H9 (cell line): ENCODE measurements around the gene HEMGN. TPM values are rescaled to one million over a fixed set of nuclear protein-coding genes. Genes with fewer than 3 reads are reported as not detected.
A peak's percentile ranks its signal among the peaks of the same experiment; 100 is the strongest.

ENCODE experiments used
- DNase-seq: peaks from one replicate; pipeline ENCODE4 v3.0.0-alpha.2; 2017
- H2AFZ ChIP-seq: one replicate; pipeline ENCODE4 v1.6.1; 2013; ENCODE audit warnings: mild to moderate bottlenecking, low read length, control low read depth, moderate library complexity
- H2AK5ac ChIP-seq: 2 replicates; pipeline ENCODE4 v1.6.1; 2013; ENCODE audit warnings: low read length, control low read depth, mixed read lengths; ENCODE audit not compliant: insufficient read length
- H2BK120ac ChIP-seq: one replicate; pipeline ENCODE4 v1.6.1; 2013; ENCODE audit warnings: low read depth, mild to moderate bottlenecking, low read length, control low read depth, inconsistent platforms; ENCODE audit not compliant: poor library complexity, severe bottlenecking
- H2BK12ac ChIP-seq: 2 replicates; pipeline ENCODE4 v1.6.1; 2013; ENCODE audit warnings: low read length, control low read depth, mixed read lengths, low read depth; ENCODE audit not compliant: insufficient read length
- H2BK15ac ChIP-seq: 2 replicates; pipeline ENCODE4 v1.6.1; 2013; ENCODE audit warnings: low read depth, low read length, control low read depth
- H2BK20ac ChIP-seq: one replicate; pipeline ENCODE4 v1.6.1; 2013; ENCODE audit warnings: low read depth, mild to moderate bottlenecking, low read length, control low read depth, inconsistent platforms; ENCODE audit not compliant: poor library complexity, severe bottlenecking
- H2BK5ac ChIP-seq: 2 replicates; pipeline ENCODE4 v1.6.1; 2013; ENCODE audit warnings: low read length, control low read depth, mixed read lengths; ENCODE audit not compliant: insufficient read length
- H3K14ac ChIP-seq: 2 replicates; pipeline ENCODE4 v1.6.1; 2013; ENCODE audit warnings: low read length, control low read depth; ENCODE audit not compliant: insufficient read depth
- H3K18ac ChIP-seq: 2 replicates; pipeline ENCODE4 v1.6.1; 2013; ENCODE audit warnings: low read depth, mild to moderate bottlenecking, mixed read lengths, low read length, control low read depth; ENCODE audit not compliant: insufficient read length
- H3K23ac ChIP-seq: 2 replicates; pipeline ENCODE4 v1.6.1; 2013; ENCODE audit warnings: low read length, control low read depth, mixed read lengths, low read depth; ENCODE audit not compliant: insufficient read length
- H3K23me2 ChIP-seq: 2 replicates; pipeline ENCODE4 v1.6.1; 2013; ENCODE audit warnings: low read depth, mild to moderate bottlenecking, mixed read lengths, low read length, control low read depth; ENCODE audit not compliant: insufficient read length, poor library complexity, severe bottlenecking
- H3K27ac ChIP-seq: 2 replicates; pipeline ENCODE4 v1.5.1; 2013; ENCODE audit warnings: low read length, control low read depth, mixed read lengths, low read depth; ENCODE audit not compliant: insufficient read length
- H3K27me3 ChIP-seq: 2 replicates; pipeline ENCODE4 v1.6.1; 2013; ENCODE audit warnings: low read length, control low read depth, inconsistent platforms; ENCODE audit not compliant: insufficient read depth
- H3K4ac ChIP-seq: 2 replicates; pipeline ENCODE4 v1.6.1; 2013; ENCODE audit warnings: low read depth, mild to moderate bottlenecking, control low read depth, inconsistent platforms, low read length, moderate library complexity
- H3K4me1 ChIP-seq: 2 replicates; pipeline ENCODE4 v1.6.1; 2013; ENCODE audit warnings: low read length, control low read depth, inconsistent platforms; ENCODE audit not compliant: insufficient read depth
- H3K4me2 ChIP-seq: 2 replicates; pipeline ENCODE4 v1.6.1; 2013; ENCODE audit warnings: low read length, control low read depth, mixed read lengths; ENCODE audit not compliant: insufficient read length, insufficient read depth
- H3K56ac ChIP-seq: 2 replicates; pipeline ENCODE4 v1.6.1; 2013; ENCODE audit warnings: low read depth, mild to moderate bottlenecking, mixed read lengths, low read length, control low read depth; ENCODE audit not compliant: insufficient read length
- H3K79me1 ChIP-seq: 2 replicates; pipeline ENCODE4 v1.6.1; 2013; ENCODE audit warnings: low read depth, mild to moderate bottlenecking, moderate library complexity, low read length, control low read depth, inconsistent platforms; ENCODE audit not compliant: insufficient read depth, poor library complexity, severe bottlenecking
- H3K79me2 ChIP-seq: 2 replicates; pipeline ENCODE4 v1.6.1; 2013; ENCODE audit warnings: low read length, control low read depth, inconsistent platforms; ENCODE audit not compliant: insufficient read depth
- H3K9ac ChIP-seq: 2 replicates; pipeline ENCODE4 v1.6.1; 2013; ENCODE audit warnings: low read length, control low read depth, mixed read lengths; ENCODE audit not compliant: insufficient read length; ENCODE audit errors: extremely low read depth
- H3K9me3 ChIP-seq: one replicate; pipeline ENCODE4 v1.6.1; 2013; ENCODE audit warnings: low read depth, low read length, inconsistent platforms; ENCODE audit not compliant: control insufficient read depth
- H3T11ph ChIP-seq: one replicate; pipeline ENCODE4 v1.6.1; 2013; ENCODE audit warnings: mild to moderate bottlenecking, low read length, control low read depth, inconsistent platforms
- H4K20me1 ChIP-seq: one replicate; pipeline ENCODE4 v1.6.1; 2013; ENCODE audit not compliant: control insufficient read depth, insufficient read length, insufficient read depth
- H4K5ac ChIP-seq: 2 replicates; pipeline ENCODE4 v1.6.1; 2013; ENCODE audit warnings: low read depth, mild to moderate bottlenecking, mixed read lengths, low read length, control low read depth; ENCODE audit not compliant: insufficient read length
- H4K8ac ChIP-seq: replicated peaks from 2 replicates; pipeline ENCODE4 v1.6.1; 2013; ENCODE audit warnings: low read length, control low read depth, mixed read lengths, low read depth; ENCODE audit not compliant: insufficient read length
- H4K91ac ChIP-seq: 2 replicates; pipeline ENCODE4 v1.6.1; 2013; ENCODE audit warnings: low read depth, mild to moderate bottlenecking, moderate library complexity, mixed read lengths, low read length, control low read depth; ENCODE audit not compliant: insufficient read length
- H3K27ac Mint-ChIP-seq, 3 experiments: 2 replicates in 2 of 3; 3 replicates in 1 of 3; pipeline ENCODE4 v1.8.0; 2020 to 2021; ENCODE audit warnings: mixed read lengths in 3 of 3, mild to moderate bottlenecking in 1 of 3, moderate library complexity in 1 of 3
- H3K27me3 Mint-ChIP-seq: 2 replicates; pipeline ENCODE4 v1.8.0; 2021; ENCODE audit warnings: low read depth, mild to moderate bottlenecking, moderate library complexity, mixed read lengths
- H3K36me3 Mint-ChIP-seq, 3 experiments: 2 replicates in 2 of 3; 3 replicates in 1 of 3; pipeline ENCODE4 v1.8.0; 2020 to 2021; ENCODE audit warnings: low read depth in 3 of 3, mixed read lengths in 3 of 3; ENCODE audit not compliant: insufficient read depth in 1 of 3
- H3K4me1 Mint-ChIP-seq, 2 experiments: 2 replicates each; pipeline ENCODE4 v1.8.0; 2020; ENCODE audit warnings: mixed read lengths in 2 of 2
- H3K4me3 Mint-ChIP-seq, 2 experiments: 2 replicates in 1 of 2; 3 replicates in 1 of 2; pipeline ENCODE4 v1.8.0; 2020 to 2021; ENCODE audit warnings: mild to moderate bottlenecking in 2 of 2, mixed read lengths in 2 of 2, moderate library complexity in 1 of 2
- H3K9me3 Mint-ChIP-seq, 2 experiments: 2 replicates in 1 of 2; 3 replicates in 1 of 2; pipeline ENCODE4 v1.8.0; 2020; ENCODE audit warnings: mild to moderate bottlenecking in 2 of 2, mixed read lengths in 2 of 2, moderate library complexity in 1 of 2
- CTCF ChIP-seq: fragments of 200-600 bp; sonication (generic); conservative IDR thresholded peaks from 3 replicates; pipeline ENCODE4 v1.8.0; 2021; ENCODE audit warnings: antibody characterized with exemption, mild to moderate bottlenecking
- WGBS: extraction: QIAGEN DNeasy Blood & Tissue Kit; methylation state at CpG from one replicate; pipeline ENCODE4 v1.1.7; 2013; ENCODE audit warnings: missing lambda C conversion rate, low lambda C conversion rate, mixed read lengths; ENCODE audit not compliant: insufficient read length; ENCODE audit errors: extremely low coverage; 5-methylcytosine and 5-hydroxymethylcytosine counted together
- total RNA-seq: library from RNA; stranded (reverse); gene quantifications from 2 replicates; pipeline ENCODE4 v1.2.1, GENCODE V29; 2021

The HEMGN gene
- total RNA-seq, 1 experiment from 2014 or later = not detected

GRCh38 chr9:97923529-97924108, 14.4 kb downstream of the HEMGN start:
- H3K79me2 ChIP-seq = no peaks in the 10 kb centered on the region
- H3K4ac ChIP-seq = no peak overlapping the region
- peaks cover 0 to 3% of the 10 kb centered on the region in 2 experiments; a peak in 2 of 5 replicates for H3K9me3 Mint-ChIP-seq
- H4K8ac ChIP-seq = no peak overlapping the region
- H2AK5ac ChIP-seq = no peak overlapping the region
- peaks cover 42% of the 10 kb centered on the region for H3K27me3 Mint-ChIP-seq
- H3K4me3 Mint-ChIP-seq = peak overlapping the region in 1 of 2 experiments; percentile 7; a peak in 1 of 5 replicates
- H3K9ac ChIP-seq = no peak overlapping the region
- H2BK15ac ChIP-seq = no peak overlapping the region
- DNase-seq = peak; percentile 52
- H3T11ph ChIP-seq = no peak overlapping the region
- H3K23me2 ChIP-seq = no peaks in the 10 kb centered on the region
- no peak overlapping the region for H2BK20ac ChIP-seq
- no peaks in the 10 kb centered on the region for H3K9me3 ChIP-seq
- WGBS = no CpG with 5 or more reads among the region's 8 CpGs
- no peak overlapping the region for H2BK5ac ChIP-seq
- no peak overlapping the region for H3K4me2 ChIP-seq
- no peak overlapping the region for H3K14ac ChIP-seq
- H3K27ac ChIP-seq = no peak overlapping the region
- H3K23ac ChIP-seq = no peak overlapping the region
- no peak overlapping the region for H4K5ac ChIP-seq
- no peak overlapping the region for H3K27ac Mint-ChIP-seq
- H3K56ac ChIP-seq = no peak overlapping the region
- H3K4me1 Mint-ChIP-seq = peaks cover 4 to 5% of the 10 kb centered on the region in 2 experiments
- H3K18ac ChIP-seq = no peak overlapping the region
- H3K4me1 ChIP-seq = no peaks in the 10 kb centered on the region
- no peak overlapping the region for H2AFZ ChIP-seq
- H3K36me3 Mint-ChIP-seq = no peaks in the 10 kb centered on the region
- H4K20me1 ChIP-seq = no peaks in the 10 kb centered on the region
- no peak overlapping the region for H2BK120ac ChIP-seq
- no peak overlapping the region for H2BK12ac ChIP-seq
- H3K79me1 ChIP-seq = no peaks in the 10 kb centered on the region
- no peak overlapping the region for H4K91ac ChIP-seq
- TF ChIP-seq CTCF = peak; percentile 86
- no peaks in the 10 kb centered on the region; the same call in 1 of the 2 replicates for H3K27me3 ChIP-seq
